ENCODE data around the gene MAGEL2.

GRCh38 chr15:23670970-23671369, 23.3 kb upstream of the MAGEL2 start:
- TF ChIP-seq CTCF (conservative IDR thresholded peaks at IDR 0.05; ENCODE audit: low read depth, low read length) (no peak), EZH2 (IDR thresholded peaks at IDR 0.05; ENCODE audit: borderline replicate concordance, low read depth, low read length, poor library complexity, severe bottlenecking) (no peak)

Measured in A673 (cell line).